HPDE6-E6E7 (cell line): ENCODE measurements around the gene SESTD1.

Source experiments
- DNase-seq: peaks from one replicate; pipeline ENCODE4 v3.0.0; 2011; ENCODE audit warnings: missing footprints; ENCODE audit errors: extremely low spot score

The SESTD1 gene

DNA sequence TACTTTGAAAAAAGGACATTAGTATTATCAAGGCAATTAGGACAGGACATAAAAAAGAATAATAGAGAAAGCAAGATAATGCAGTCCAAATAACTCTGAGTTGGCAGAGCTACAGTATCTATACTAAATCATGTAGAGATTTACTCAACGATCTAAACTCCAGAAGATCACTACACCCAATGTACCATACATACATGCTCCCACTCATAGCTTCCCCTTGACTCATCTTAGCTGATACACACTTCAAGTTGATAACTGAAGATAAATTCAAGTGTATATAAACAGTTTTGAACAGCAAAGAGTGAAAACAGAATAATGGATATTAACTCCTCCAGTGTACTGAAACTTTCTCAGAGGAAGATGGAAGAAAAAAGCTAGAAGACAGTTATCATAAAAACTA lies 78.5 kb downstream of the SESTD1 start:
- DNase-seq, result no peak

- no peak for DNase-seq
These were observed 80.0 kb downstream of the SESTD1 start for GRCh38 chr2:179184610-179185009.

DNA sequence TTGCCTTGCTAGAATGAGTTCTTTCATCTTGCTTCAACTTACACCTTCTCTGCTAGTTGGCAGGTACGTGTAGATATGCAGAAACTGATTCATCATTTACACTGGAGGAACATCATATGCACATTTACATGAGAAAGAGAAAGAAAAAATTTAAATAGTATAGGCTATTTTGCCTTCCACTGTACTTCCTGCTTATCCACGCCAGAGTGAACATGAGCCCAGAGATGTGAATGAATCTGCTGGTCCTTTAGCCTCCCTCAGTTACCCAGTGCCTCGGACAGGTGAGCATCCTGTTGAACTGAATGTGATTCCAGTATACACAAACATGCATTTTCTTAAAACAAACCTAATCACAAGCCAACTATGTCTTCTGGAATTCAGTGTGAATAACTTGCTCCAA lies 83.6 kb downstream of the SESTD1 start:
- no peak for DNase-seq

GRCh38 chr2:179180242-179180641 lies 84.4 kb downstream of the SESTD1 start:
- DNase-seq, result no peak

- DNase-seq, result no peak
These were observed 84.9 kb downstream of the SESTD1 start for GRCh38 chr2:179179719-179180118.

GRCh38 chr2:179177694-179178093 lies 86.9 kb downstream of the SESTD1 start:
- DNase-seq, result no peak

DNA sequence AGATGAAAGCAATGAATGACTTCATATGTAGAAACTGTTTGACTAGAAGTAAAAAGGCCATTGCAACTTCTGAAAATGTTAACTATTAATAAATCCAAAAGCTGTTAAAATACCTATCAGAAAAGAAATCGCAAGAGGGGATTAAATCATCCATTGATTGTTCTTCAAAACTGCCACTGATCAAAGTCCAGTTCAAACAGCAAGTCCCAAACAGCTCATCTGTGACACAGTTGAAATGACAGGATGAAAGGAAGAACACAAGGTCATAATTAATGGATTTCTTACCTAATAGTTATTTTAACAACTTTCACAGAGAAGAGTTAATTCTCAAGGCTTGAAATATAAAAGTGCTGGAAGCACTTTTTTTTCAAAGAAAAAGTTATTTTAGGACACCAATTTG lies 90.4 kb downstream of the SESTD1 start:
- DNase-seq, result no peak

GRCh38 chr2:179172894-179173293 lies 91.7 kb downstream of the SESTD1 start:
- DNase-seq, result no peak

- no peak for DNase-seq
These were observed 93.3 kb downstream of the SESTD1 start for GRCh38 chr2:179171371-179171770.

GRCh38 chr2:179170901-179171300 lies 93.7 kb downstream of the SESTD1 start:
- DNase-seq, result no peak

- DNase-seq, result no peak
These were observed 99.2 kb downstream of the SESTD1 start for GRCh38 chr2:179165356-179166000.

- no peak for DNase-seq
These were observed 123.4 kb downstream of the SESTD1 start for GRCh38 chr2:179141206-179141605.

GRCh38 chr2:179140571-179140970 lies 124.1 kb downstream of the SESTD1 start:
- no peak for DNase-seq

- no peak for DNase-seq
These were observed 125.1 kb downstream of the SESTD1 start for GRCh38 chr2:179139506-179139905.

DNA sequence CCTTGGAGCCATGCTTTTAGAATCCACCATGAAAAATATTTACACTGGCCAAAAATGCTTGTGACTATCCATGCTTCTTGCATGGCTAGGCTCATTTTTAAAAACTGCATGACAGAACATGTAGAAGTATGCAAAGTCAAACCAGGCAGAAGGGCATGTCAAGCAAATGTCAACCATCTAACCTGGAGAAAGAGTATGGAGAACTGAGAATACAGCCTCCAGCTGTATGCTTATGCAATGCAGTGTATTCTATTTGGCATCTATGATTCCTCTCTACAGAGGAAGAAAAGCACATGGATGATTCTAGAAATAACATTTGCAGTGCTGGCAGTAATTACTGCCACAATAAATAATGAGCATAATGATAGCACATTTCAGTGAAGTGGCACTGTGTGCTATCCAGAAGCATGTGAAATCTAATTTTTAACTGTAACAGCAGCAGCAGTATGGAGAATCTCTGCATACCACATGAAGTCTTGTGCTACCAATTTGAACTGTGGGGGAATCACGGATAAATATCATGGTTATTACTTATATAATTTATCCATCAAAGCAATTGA lies 127.4 kb downstream of the SESTD1 start:
- no peak for DNase-seq

DNA sequence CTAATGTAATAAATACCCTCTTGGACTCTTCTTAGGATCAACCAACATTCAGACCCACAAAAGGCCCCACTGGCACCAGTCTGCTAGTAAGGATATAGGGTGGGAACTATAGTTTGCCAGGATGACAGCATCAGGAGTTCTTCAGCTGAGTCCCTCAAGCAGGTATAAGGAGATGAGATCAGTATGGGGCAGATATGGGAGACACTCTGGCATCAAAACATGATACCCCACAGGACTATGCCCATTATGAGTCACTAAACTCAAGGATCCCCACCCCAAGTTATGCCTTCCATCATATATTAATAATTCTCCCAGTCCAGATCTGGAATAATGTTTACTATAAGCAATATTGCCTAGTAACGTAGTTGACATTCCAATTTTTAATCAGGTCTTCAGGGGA lies 131.6 kb downstream of the SESTD1 start:
- DNase-seq, result no peak

GRCh38 chr2:179132076-179132475 lies 132.6 kb downstream of the SESTD1 start:
- DNase-seq, result no peak

GRCh38 chr2:179130560-179130959 lies 134.1 kb downstream of the SESTD1 start:
- DNase-seq, result no peak

DNA sequence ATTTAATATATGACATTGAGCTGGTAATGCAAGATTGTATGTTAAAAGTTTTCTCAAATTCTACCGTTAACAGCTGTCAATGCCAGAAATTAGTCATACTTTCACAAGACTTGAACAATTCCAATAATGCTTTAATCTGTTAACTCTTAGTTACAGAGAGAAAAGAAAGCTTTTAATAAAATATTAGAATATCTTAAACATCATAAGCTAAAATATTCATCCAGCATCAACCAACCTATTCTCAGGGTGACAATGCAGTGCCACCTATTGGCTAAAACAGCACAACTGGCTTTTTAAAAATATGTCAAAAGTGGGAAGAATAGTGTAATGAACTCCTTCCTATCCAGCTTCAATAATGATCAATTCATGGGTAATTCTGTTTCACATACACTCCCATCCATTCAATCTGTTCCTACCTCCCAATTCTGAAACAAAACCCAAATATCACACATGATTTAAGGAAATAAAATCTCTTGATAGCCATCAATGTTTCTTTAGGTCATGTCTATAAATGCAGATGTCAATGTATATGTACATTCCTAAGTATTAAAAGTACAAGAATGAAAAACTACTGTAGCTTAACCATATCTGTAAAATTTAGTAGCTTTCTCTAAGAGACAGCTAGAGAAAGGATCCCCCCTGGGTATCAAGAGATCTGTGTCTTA lies 134.9 kb downstream of the SESTD1 start:
- no peak for DNase-seq

DNA sequence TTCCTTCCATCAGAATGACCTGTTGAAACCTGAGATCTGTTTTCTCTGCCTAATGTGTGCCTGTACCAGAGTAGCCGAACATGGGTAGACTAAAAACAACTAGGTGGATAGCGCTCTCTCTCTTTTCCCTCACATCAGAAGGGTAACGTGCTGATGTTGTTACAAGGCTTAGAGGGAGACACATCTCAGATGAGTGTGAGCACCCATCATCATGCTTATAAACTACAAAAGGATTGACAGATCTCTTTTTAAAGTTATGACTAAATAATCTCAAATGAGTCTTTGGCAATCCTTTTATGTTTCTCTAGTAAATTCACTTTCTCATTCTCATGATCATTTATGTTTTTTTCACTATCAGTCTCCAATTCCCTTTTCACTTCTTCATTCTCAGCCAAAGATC lies 139.2 kb downstream of the SESTD1 start:
- DNase-seq, result no peak

DNA sequence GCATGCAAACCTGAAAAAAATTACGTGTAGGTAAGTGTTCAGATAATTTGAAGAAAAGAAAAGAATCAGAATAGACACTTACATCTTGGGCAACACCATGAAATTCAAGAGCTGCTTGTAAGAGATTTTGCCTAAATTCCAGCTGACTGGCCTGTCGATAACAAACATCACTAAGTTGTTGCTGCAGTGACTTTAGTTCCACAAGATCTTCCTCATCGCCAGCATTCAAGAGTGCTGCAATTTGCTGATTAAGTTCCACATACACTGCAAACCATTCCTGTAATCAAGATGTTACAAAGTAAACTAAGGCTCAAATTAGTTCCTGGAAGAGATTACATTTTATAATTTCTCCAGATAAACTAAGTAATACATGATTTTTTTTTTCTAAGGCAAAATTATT lies 140.3 kb downstream of the SESTD1 start:
- no peak for DNase-seq

GRCh38 chr2:179123272-179123662 lies 141.4 kb downstream of the SESTD1 start:
- DNase-seq, result no peak

- DNase-seq, result no peak
These were observed 156.9 kb downstream of the SESTD1 start for GRCh38 chr2:179107737-179108136.
